Kidney epithelial cell (primary cell): ENCODE measurements around the gene UBA3. TPM values are rescaled to one million over a fixed set of nuclear protein-coding genes. Genes with fewer than 3 reads are reported as not detected.

Experiments used
- DNase-seq: peaks from one replicate; pipeline ENCODE4 v3.0.0-alpha.2; 2010; ENCODE audit warnings: low read depth
- H3K27me3 ChIP-seq: 2 replicates; pipeline ENCODE4 v1.6.0; 2011; ENCODE audit warnings: low read length; ENCODE audit not compliant: control insufficient read depth, insufficient read depth
- H3K36me3 ChIP-seq: 2 replicates; pipeline ENCODE4 v1.5.1; 2011; ENCODE audit warnings: low read length; ENCODE audit not compliant: control insufficient read depth, insufficient read depth
- H3K4me3 ChIP-seq: 2 replicates; pipeline ENCODE4 v1.5.1; 2011; ENCODE audit warnings: low read depth, mild to moderate bottlenecking, control low read depth, low read length
- CTCF ChIP-seq: IDR thresholded peaks from 2 replicates; pipeline ENCODE4 v1.5.1; 2011; ENCODE audit warnings: mild to moderate bottlenecking, moderate library complexity, low read length, control low read depth, inconsistent platforms; ENCODE audit not compliant: insufficient read depth, poor library complexity, severe bottlenecking
- total RNA-seq: library from RNA; depleted of rRNA; stranded (reverse); fragments of >200 nt; gene quantifications from 2 replicates; pipeline ENCODE4 v1.2.3, GENCODE V29; 2015

Gene UBA3
- total RNA-seq, 1 donor from 2014 or later, result 46.6 TPM

GRCh38 chr3:69008980-69009379 lies 71.2 kb downstream of the UBA3 start:
- DNase-seq, result no peak
- Histone ChIP-seq H3K4me3 (no peak overlapping the region), H3K36me3 (peaks cover 3% of the 10 kb centered on the region), H3K27me3 (no peaks in the 10 kb centered on the region)
- no peak for TF ChIP-seq CTCF

DNA sequence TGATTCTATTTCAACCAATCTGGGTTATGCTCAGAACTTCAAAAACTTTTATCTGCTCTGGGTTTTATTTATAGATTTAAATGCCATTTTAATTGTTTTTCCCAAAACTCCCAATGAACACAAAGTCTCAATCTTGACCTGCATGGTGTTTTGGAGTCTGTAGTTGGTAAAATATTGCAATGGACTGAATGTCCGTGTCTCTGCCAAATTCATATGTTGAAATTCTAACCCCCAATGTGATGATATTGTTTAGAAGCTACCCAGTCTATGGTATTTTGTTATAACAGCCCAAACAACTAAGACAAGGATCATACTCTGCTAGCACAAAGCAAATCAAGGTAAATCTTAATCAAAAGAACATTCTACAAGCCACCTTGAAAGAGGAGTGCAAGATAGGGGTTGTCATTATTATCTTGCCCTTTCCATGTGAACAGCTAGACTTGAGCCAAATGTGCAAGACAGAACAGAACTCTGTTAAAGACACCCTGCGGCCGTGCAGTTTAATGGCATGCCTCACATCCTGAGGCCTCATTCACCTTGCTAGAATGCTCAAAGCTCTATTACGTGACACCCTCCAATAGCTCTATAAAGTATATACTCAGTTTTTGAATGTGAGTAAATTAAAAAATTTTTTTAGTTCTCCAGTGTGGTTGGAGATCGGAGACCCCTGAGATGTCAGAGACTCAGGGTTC lies 74.2 kb downstream of the UBA3 start:
- Histone ChIP-seq H3K36me3 (peaks cover 3% of the 10 kb centered on the region), H3K4me3 (no peak overlapping the region), H3K27me3 (no peaks in the 10 kb centered on the region)
- DNase-seq, result no peak
- no peak for TF ChIP-seq CTCF

- DNase-seq, result no peak
- Histone ChIP-seq H3K27me3 (no peaks in the 10 kb centered on the region), H3K4me3 (no peak overlapping the region), H3K36me3 (peaks cover 3% of the 10 kb centered on the region)
- TF ChIP-seq CTCF, result no peak
These were observed 74.9 kb downstream of the UBA3 start for GRCh38 chr3:69005071-69005790.

Other genes with a start within 250 kb of the UBA3 start
- not detected in 2 replicates for gene TAFA4, start 147.8 kb downstream of the UBA3 start, total RNA-seq
- gene EOGT, start 66.7 kb downstream of the UBA3 start, total RNA-seq, result 28.1 and 28.3 TPM in 2 replicates
- gene TMF1, start 28.0 kb downstream of the UBA3 start, total RNA-seq, result 19.3 and 20.1 TPM in 2 replicates
- 74.5 and 86.6 TPM in 2 replicates for gene ARL6IP5, start 4.6 kb upstream of the UBA3 start, total RNA-seq
- not detected in 2 replicates for gene LMOD3, start 42.2 kb upstream of the UBA3 start, total RNA-seq